GM21717 (cell line): Measurements from ENCODE around the gene PABPN1L.
"Not testable (repeated sequence)": the region's sequence is repeated elsewhere in the genome, so short reads cannot be mapped to it uniquely, and the experiment has no call there.

ENCODE experiments used
- ATAC-seq: cut with Tn5 transposase; IDR thresholded peaks from one replicate; pipeline ENCODE4 v1.9.1; 2021; ENCODE audit warnings: mild to moderate bottlenecking, moderate library complexity; ENCODE audit not compliant: unreplicated experiment

PABPN1L gene

GRCh38 chr16:88901718-88902337 is 35.4 kb upstream of the PABPN1L start:
- no peak for ATAC-seq

DNA sequence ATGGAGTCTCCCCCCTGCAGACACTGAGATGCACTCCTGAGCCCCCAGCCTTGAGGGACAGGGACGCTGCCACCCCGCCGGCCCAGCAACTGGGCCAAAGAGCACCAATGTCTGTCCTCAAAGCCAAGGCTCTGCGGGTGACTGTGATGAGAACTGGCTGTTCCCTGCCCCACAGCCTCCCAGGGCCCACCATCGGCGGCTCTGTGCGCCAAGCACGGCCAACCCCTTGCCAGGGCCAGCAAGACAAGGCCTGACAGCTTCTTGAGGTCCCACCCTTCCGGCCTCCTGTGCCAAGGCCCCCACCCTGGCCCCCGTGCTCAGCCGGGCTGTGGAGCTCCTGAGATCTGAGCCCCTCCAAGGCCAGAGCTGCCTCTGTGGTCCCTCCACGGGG is 34.2 kb upstream of the PABPN1L start:
- no peak for ATAC-seq

- ATAC-seq = no peak
Measured at GRCh38 chr16:88899901-88900661, 33.6 kb upstream of the PABPN1L start.

GRCh38 chr16:88897696-88898425 is 31.4 kb upstream of the PABPN1L start:
- no peak for ATAC-seq

- no peak for ATAC-seq
Measured at GRCh38 chr16:88896238-88897070, 30.0 kb upstream of the PABPN1L start.

DNA sequence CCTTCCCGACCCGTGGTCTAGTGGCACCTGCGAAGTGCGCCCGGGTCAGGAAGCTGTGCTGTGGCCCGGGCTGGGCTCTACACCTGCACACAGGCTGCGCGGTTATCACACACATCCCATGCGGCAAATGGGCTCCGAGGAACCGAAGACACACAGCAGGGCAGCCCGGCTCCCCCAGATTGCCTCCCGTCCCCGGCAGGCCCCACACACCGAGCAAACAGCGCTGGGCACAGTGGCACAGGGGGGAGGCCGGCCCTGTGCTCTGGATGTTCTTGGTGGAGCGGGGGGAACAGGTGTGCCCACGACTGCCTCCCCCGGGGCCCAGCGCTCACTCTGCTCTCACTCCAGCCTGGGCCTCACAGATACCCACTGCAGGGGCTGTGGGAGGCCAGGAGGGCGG is 28.9 kb upstream of the PABPN1L start:
- ATAC-seq = no peak

- ATAC-seq = no peak
Measured at GRCh38 chr16:88894681-88895300, 28.3 kb upstream of the PABPN1L start.

GRCh38 chr16:88894266-88894665 is 27.8 kb upstream of the PABPN1L start:
- not testable (repeated sequence) for ATAC-seq

DNA sequence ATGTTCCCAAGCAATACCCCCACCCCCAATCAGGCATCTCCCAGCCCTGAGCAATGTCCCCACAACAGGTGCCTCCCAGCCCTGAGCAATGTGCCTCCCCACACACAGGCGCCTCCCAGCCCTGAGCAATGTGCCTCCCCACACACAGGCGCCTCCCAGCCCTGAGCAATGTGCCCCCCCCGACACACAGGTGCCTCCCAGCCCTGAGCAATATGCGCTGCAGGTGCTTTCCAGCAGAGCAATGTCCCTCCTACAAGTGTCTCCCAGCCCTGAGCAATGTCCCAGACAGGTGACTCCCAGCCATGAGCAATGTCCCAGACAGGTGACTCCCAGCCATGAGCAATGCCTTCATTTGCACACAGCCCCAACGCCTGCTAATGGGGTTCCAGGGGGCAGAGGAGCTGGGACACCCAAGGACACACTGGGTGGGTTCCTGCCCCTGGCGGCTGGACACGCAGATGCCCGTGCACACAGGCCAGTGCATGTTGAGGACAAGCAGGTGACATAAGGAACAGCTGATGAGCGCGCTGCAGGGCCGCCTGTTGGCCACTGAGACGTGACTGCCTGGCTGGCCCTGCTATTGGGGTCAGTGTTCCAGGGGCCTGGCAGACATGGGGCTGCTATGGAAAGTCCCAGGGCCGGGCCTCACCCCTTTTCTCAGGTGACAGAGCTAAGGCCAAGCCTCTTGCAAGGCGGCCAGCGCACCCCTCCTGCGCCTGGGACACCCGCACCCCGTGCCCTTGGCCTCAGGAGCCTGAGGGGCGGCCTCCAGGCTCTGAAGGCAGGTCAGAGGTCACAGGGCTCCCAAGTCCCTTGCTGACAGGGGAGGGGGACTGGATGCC is 26.9 kb upstream of the PABPN1L start:
- ATAC-seq = no peak

DNA sequence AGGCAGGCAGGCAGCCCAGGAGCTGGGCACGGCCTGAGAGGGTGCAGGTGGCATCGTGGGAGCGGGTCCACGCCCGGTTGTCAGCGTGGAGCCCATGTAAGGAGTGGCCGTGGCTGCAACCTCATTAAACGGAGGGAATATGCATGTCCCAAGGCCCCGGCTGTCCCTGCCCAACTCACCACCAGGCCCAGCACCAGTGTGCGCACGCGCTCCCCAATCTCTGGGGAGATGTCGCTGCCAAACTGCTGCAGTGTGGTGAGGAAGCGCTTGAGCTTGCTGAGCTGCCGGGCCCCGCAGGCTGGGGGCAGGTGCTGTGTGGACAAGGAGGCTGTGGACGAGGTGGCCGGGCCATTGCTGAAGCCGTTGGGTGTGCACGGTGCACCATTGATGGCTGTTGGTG is 25.6 kb upstream of the PABPN1L start:
- ATAC-seq = no peak

- no peak for ATAC-seq
Measured at GRCh38 chr16:88891083-88891482, 24.6 kb upstream of the PABPN1L start.

DNA sequence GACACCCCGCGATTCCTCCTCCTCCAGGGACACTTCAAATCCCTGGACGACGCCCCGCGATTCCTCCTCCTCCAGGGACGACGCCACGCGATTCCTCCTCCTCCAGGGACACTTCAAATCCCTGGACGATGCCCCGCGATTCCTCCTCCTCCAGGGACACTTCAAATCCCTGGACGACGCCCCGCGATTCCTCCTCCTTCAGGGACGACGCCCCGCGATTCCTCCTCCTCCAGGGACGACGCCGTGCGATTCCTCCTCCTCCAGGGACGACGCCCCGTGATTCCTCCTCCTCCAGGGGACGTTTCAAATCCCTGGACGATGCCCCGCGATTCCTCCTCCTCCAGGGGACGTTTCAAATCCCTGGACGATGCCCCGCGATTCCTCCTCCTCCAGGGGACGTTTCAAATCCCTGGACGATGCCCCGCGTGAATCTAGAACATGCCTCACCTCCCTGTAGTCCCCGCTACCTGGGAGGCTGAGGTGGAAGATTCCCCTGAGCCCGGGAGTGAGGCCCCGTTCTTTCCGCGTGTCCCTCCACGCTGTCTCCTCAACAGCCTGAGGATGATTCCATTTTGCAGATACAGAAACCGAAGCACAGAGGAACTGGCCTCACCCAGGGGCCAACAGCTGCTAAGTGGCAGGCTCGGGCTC is 23.4 kb upstream of the PABPN1L start:
- ATAC-seq = not testable (repeated sequence)

DNA sequence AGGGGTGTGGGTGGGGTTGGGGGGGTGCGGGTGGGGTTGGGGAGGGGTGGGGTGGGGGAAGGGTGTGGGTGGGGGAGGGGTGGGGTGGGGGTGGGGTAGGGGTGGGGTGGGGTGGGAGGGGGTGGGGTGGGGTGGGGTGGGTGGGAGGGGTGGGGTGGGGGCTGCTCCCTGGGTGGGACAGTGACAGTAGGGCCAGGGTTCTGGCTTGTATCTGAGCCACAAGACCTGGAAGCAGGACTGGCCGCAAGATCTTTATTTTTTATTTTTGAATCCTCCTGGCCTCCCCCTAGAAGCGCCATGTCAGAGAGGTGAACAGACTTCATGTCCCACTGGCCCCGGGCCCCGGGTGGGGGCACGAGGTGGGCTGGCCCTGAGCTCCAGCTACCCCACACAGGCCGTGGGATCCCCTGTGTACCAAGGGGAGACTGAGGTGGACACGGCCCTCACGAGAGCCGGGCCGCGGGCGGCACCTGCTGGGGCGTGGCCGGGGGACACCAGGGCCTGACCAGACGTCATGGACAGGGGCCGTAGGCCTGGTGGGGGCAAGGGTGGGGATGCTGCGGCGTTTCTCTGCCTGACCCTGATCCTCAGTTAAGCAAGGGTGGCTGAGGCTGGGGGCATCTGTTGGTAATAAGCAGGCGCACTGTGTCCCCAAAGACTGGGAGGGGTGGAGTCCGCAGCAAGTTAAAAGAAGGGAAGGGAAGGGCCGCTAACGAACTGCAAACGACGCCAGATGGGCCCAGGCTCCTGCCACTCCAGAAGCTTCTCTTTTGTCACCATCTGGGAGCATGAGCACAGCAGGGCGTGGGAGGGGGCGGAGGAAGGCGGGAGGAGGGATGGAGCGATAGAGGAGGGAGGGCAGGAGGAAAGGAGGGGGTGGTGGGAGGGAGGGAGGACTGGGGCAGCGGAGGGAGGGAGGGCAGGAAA is 22.3 kb upstream of the PABPN1L start:
- no peak for ATAC-seq

DNA sequence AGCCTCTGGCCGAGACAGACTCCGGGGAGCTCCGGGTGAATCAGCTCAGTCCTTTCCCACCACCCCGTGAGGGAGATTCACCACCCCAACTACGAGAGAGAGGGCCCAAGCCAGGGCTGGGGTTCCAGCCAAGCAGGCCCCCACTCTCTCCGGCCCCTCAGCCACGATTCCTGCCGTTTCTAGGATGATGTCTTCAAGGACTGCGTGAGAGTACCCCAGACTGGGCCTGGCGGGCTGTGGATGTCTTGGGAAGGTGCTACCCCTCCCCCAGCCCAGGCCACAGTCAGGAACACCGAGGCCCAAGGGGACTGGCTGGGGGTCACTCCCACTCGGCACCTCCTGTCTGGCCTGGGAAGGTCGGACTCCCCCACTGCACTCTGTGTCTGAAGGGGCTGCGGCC is 21.6 kb upstream of the PABPN1L start:
- ATAC-seq = no peak

GRCh38 chr16:88886845-88887521 is 20.5 kb upstream of the PABPN1L start:
- ATAC-seq = no peak

DNA sequence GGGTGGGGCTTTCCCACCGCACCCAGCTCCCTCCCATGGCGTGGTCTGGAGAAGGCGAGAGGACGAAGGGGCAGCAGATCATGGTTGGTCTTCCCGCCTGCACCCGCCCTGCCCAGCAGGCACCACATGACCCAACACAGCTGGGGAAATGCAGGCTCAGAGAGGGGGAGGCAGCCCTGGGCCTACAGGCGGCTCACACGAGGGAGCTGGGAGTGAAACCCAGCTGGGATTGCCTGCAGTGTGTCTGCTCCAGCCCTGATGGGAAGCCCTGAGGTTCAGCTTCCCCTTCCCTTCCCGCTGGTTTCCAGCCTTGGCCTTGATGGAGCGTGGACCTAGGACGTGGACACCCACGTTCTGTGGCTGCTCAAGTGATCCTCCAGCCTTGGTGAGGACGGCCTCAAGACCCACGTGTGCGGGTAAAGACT is 20.0 kb upstream of the PABPN1L start:
- ATAC-seq = no peak

DNA sequence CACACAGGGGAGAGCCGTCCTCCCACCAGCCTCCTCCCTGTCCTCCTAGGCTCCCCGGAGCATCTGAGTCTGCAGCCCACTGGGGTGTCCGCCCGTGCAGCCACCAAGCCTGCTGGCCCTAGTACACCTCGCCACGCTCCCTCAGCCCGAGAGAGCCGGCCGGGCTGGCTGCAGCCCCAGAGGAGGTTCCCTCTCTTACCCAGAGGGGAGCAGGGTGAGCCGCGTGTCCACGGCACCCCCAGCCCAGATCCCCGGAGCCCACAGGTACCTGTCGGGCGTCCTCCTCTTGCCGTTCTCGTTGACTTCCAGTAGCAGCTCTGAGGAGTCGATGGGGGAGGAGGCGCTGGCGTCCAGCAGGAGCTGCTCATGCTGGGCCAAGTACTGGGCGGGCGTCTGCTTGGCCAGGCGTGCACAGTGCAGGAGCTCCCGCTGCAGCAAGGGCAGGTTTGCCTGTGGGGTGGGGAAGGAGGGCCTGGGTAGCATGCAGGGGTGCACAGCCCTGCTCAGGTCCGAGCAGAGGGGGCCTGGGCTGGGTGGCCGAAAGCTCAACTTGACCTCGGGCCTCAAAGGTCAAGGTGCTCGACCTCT is 19.3 kb upstream of the PABPN1L start:
- ATAC-seq = no peak
